A673 (cell line): ENCODE data around the gene SYK. TPM values are rescaled to one million over a fixed set of nuclear protein-coding genes. Genes with fewer than 3 reads are reported as not detected.

Experiments
- BruUV-seq: library from RNA; stranded (reverse); fragments of 400-500 nt; replicated peaks from 2 replicates; lab custom pipeline; 2021; lab: Mats Ljungman, UMichigan
- CTCF ChIA-PET: fragments of 300-600 bp; sonication (Branson Sonifier 250); formaldehyde crosslinking; loops from one replicate; lab custom pipeline; 2022; ENCODE audit warnings: antibody characterized with exemption; lab: Charles Lee
- POLR2A ChIA-PET: fragments of 300-600 bp; sonication (Branson Sonifier 250); formaldehyde crosslinking; loops from one replicate; lab custom pipeline; 2022; ENCODE audit warnings: antibody characterized with exemption; ENCODE audit not compliant: low non-redundant PET; lab: Charles Lee
- DNase-seq: peaks from one replicate; pipeline ENCODE4 v3.0.0-alpha.2; 2015; ENCODE audit warnings: low spot score
- H3K27ac ChIP-seq: fragments of 200-600 bp; sonication (generic); 2 replicates; pipeline ENCODE4 v1.5.1; 2016; ENCODE audit warnings: mixed run types, low read depth, mild to moderate bottlenecking, mixed read lengths, antibody characterized with exemption, low read length; ENCODE audit not compliant: poor library complexity, severe bottlenecking
- H3K27me3 ChIP-seq: fragments of 200-600 bp; sonication (generic); replicated peaks from 2 replicates; pipeline ENCODE4 v1.6.1; 2017; ENCODE audit warnings: mixed run types, low read depth, mild to moderate bottlenecking, mixed read lengths, antibody characterized with exemption, low read length; ENCODE audit not compliant: insufficient read depth, poor library complexity
- H3K36me3 ChIP-seq: fragments of 200-600 bp; sonication (generic); 2 replicates; pipeline ENCODE4 v1.6.1; 2016; ENCODE audit warnings: mixed run types, mild to moderate bottlenecking, mixed read lengths, antibody characterized with exemption, low read length; ENCODE audit not compliant: insufficient read depth, poor library complexity, severe bottlenecking
- H3K4me1 ChIP-seq: fragments of 200-600 bp; sonication (generic); 2 replicates; pipeline ENCODE4 v1.6.1; 2017; ENCODE audit warnings: mixed run types, mild to moderate bottlenecking, mixed read lengths, antibody characterized with exemption, low read length; ENCODE audit not compliant: insufficient read depth, poor library complexity, severe bottlenecking
- H3K4me3 ChIP-seq: fragments of 200-600 bp; sonication (generic); 2 replicates; pipeline ENCODE4 v1.5.1; 2016; ENCODE audit warnings: low read depth, mixed run types, mild to moderate bottlenecking, mixed read lengths, low read length; ENCODE audit not compliant: poor library complexity, severe bottlenecking
- H3K9me3 ChIP-seq: fragments of 200-600 bp; sonication (generic); 2 replicates; pipeline ENCODE4 v1.6.1; 2016; ENCODE audit warnings: mixed run types, low read depth, mild to moderate bottlenecking, mixed read lengths, antibody characterized with exemption, low read length; ENCODE audit not compliant: poor library complexity, severe bottlenecking
- CTCF ChIP-seq: fragments of 300-800, 200-600 bp; sonication (generic); conservative IDR thresholded peaks from 2 replicates; pipeline ENCODE4 v1.5.1; 2017; ENCODE audit warnings: low read depth, mild to moderate bottlenecking, antibody characterized with exemption, low read length, moderate library complexity, mixed read lengths
- EZH2 ChIP-seq: fragments of 200-600 bp; sonication (generic); IDR thresholded peaks from 2 replicates; pipeline ENCODE4 v1.6.1; 2017; ENCODE audit warnings: borderline replicate concordance, low read depth, mild to moderate bottlenecking, mixed read lengths, antibody characterized with exemption, low read length; ENCODE audit not compliant: poor library complexity, severe bottlenecking
- intact Hi-C: fragments of 100-400 bp; cut with micrococcal nuclease; formaldehyde crosslinking; loops from one replicate; pipeline ENCODE4 v1.10.0; 2022; ENCODE audit not compliant: unreplicated experiment
- total RNA-seq: library from RNA; stranded (reverse); gene quantifications from 2 replicates; pipeline ENCODE4 v1.2.3, GENCODE V29; 2021

SYK gene
- total RNA-seq, 1 experiment from 2014 or later: 14.9 TPM

- ChIA-PET POLR2A (interaction anchor here (0.7 kb wide), 1 partner anchor 243 kb away, joined by 10 read pairs; no protein-coding TSS in a partner anchor), CTCF (no interaction called here)
- H3K27ac ChIP-seq: no peak overlapping the region
- no peak for DNase-seq
- H3K9me3 ChIP-seq: no peaks in the 10 kb centered on the region
- no peaks in the 10 kb centered on the region for H3K4me1 ChIP-seq
- H3K27me3 ChIP-seq: no peaks in the 10 kb centered on the region
- H3K36me3 ChIP-seq: no peaks in the 10 kb centered on the region
- H3K4me3 ChIP-seq: no peak overlapping the region
- TF ChIP-seq CTCF (no peak), EZH2 (no peak)
- no TSS peak for BruUV-seq
- intact Hi-C loops: no loop called here
Measured at GRCh38 chr9:90901933-90902332, 100.3 kb downstream of the SYK start.

- H3K27me3 ChIP-seq: no peaks in the 10 kb centered on the region
- H3K4me3 ChIP-seq: no peak overlapping the region
- no peaks in the 10 kb centered on the region for H3K4me1 ChIP-seq
- ChIA-PET POLR2A (no interaction called here), CTCF (no interaction called here)
- intact Hi-C loops: no loop called here
- H3K36me3 ChIP-seq: no peaks in the 10 kb centered on the region
- H3K9me3 ChIP-seq: no peaks in the 10 kb centered on the region
- no peak overlapping the region for H3K27ac ChIP-seq
- no peak for DNase-seq
- BruUV-seq: no TSS peak
- TF ChIP-seq CTCF (no peak), EZH2 (no peak)
Measured at GRCh38 chr9:90903766-90904424, 102.3 kb downstream of the SYK start.

GRCh38 chr9:90904706-90905478 is 103.3 kb downstream of the SYK start:
- Histone ChIP-seq H3K36me3 (no peaks in the 10 kb centered on the region), H3K9me3 (no peaks in the 10 kb centered on the region), H3K27ac (no peak overlapping the region), H3K4me1 (no peaks in the 10 kb centered on the region), H3K4me3 (no peak overlapping the region), H3K27me3 (no peaks in the 10 kb centered on the region)
- CTCF ChIA-PET: no interaction called here
- DNase-seq: no peak
- intact Hi-C loops: no loop called here
- no TSS peak for BruUV-seq
- no peak for TF ChIP-seq CTCF
- no peak for TF ChIP-seq EZH2
- POLR2A ChIA-PET: no interaction called here
